Muscle of arm (tissue), 12 donors: ENCODE results near the gene SPPL2B. TPM values are rescaled to one million over a fixed set of nuclear protein-coding genes. Genes with fewer than 3 reads are reported as not detected.

ENCODE experiments used
- polyA plus RNA-seq, 12 donors: library from polyadenylated mRNA; unstranded; fragments of 120-200 nt; gene quantifications; one replicate each; pipeline ENCODE4 v1.2.1, GENCODE V29; 2013; ENCODE audit not compliant: insufficient read length in 12 of 12

SPPL2B gene
- polyA plus RNA-seq, 12 donors, result 23.0 to 83.0 (median 35.4) TPM; not detected in 1

Other genes with a start within 250 kb of the SPPL2B start
- gene MOB3A, start 232.4 kb upstream of the SPPL2B start, polyA plus RNA-seq, result 10 to 100 TPM in 11 of 12 donors, not detected in 1; 14.5 to 28.4 (median 15.8) TPM
- gene IZUMO4, start 231.8 kb upstream of the SPPL2B start, polyA plus RNA-seq, result 1 to 10 TPM in 9 of 12 donors, under 1 TPM in 1, not detected in 2; 0.97 to 3.8 (median 2.0) TPM
- gene AP3D1, start 177.1 kb upstream of the SPPL2B start, polyA plus RNA-seq, result 10 to 100 TPM in 11 of 12 donors, not detected in 1; 32.3 to 77.2 (median 59.1) TPM
- 10 to 100 TPM in 11 of 12 donors, not detected in 1; 17.0 to 30.7 (median 21.3) TPM for gene DOT1L, start 164.8 kb upstream of the SPPL2B start, polyA plus RNA-seq
- gene PLEKHJ1, start 92.4 kb upstream of the SPPL2B start, polyA plus RNA-seq, result 100 to 1,000 TPM in 1 of 12 donors, 10 to 100 TPM in 10, not detected in 1; 41.5 to 161 (median 54.8) TPM
- 10 to 100 TPM in 11 of 12 donors, not detected in 1; 43.8 to 91.0 (median 53.3) TPM for gene SF3A2, start 91.9 kb upstream of the SPPL2B start, polyA plus RNA-seq
- 1 to 10 TPM in 10 of 12 donors, under 1 TPM in 1, not detected in 1; 0.28 to 7.8 (median 4.2) TPM for gene AMH, start 79.4 kb upstream of the SPPL2B start, polyA plus RNA-seq
- gene JSRP1, start 72.3 kb upstream of the SPPL2B start, polyA plus RNA-seq, result 100 to 1,000 TPM in 1 of 12 donors, 10 to 100 TPM in 10, not detected in 1; 28.5 to 107 (median 53.7) TPM
- gene PEAK3, start 46.5 kb upstream of the SPPL2B start, polyA plus RNA-seq, result under 1 TPM in 7 of 12 donors, not detected in 5; 0.05 to 0.16 (median 0.09) TPM
- gene LINGO3, start 20.5 kb upstream of the SPPL2B start, polyA plus RNA-seq, result under 1 TPM in 5 of 12 donors, not detected in 7; 0.08 to 0.32 (median 0.11) TPM
- gene LSM7, start 98 bp upstream of the SPPL2B start, polyA plus RNA-seq, result 10 to 100 TPM in 11 of 12 donors, not detected in 1; 51.9 to 73.7 (median 62.8) TPM
- gene TMPRSS9, start 31.6 kb downstream of the SPPL2B start, polyA plus RNA-seq, result 1 to 10 TPM in 1 of 12 donors, under 1 TPM in 10, not detected in 1; 0.10 to 4.4 (median 0.28) TPM
- 100 to 1,000 TPM in 1 of 12 donors, 10 to 100 TPM in 10, not detected in 1; 58.2 to 110 (median 74.9) TPM for gene TIMM13, start 98.9 kb downstream of the SPPL2B start, polyA plus RNA-seq
- 100 to 1,000 TPM in 1 of 12 donors, 10 to 100 TPM in 11; 44.8 to 322 (median 65.0) TPM for gene LMNB2, start 128.3 kb downstream of the SPPL2B start, polyA plus RNA-seq
- 10 to 100 TPM in 5 of 12 donors, 1 to 10 TPM in 6, not detected in 1; 7.8 to 20.2 (median 8.7) TPM for gene GADD45B, start 147.4 kb downstream of the SPPL2B start, polyA plus RNA-seq